Lower lobe of right lung (tissue), 2 donors: ENCODE data around the gene RBMS1. TPM values are rescaled to one million over a fixed set of nuclear protein-coding genes. Genes with fewer than 3 reads are reported as not detected.

Experiments used
- ATAC-seq, 2 donors: fragments of 200-7000 bp; cut with Tn5 transposase; one replicate each; pipeline ENCODE4 v1.9.1; 2020 to 2022; ENCODE audit warnings: mild to moderate bottlenecking in 2 of 2, moderate library complexity in 2 of 2
- DNase-seq: peaks from one replicate; pipeline ENCODE4 v3.0.0-alpha.2; 2020
- H3K27ac ChIP-seq: fragments of 200-600 bp; one replicate; pipeline ENCODE4 v1.8.0; 2022
- H3K27me3 ChIP-seq: fragments of 200-600 bp; one replicate; pipeline ENCODE4 v1.8.0; 2022; ENCODE audit warnings: low read depth
- H3K36me3 ChIP-seq: fragments of 200-600 bp; one replicate; pipeline ENCODE4 v1.8.0; 2022; ENCODE audit warnings: mild to moderate bottlenecking
- H3K4me1 ChIP-seq: fragments of 200-600 bp; one replicate; pipeline ENCODE4 v1.8.0; 2022
- H3K4me3 ChIP-seq: fragments of 200-600 bp; one replicate; pipeline ENCODE4 v1.8.0; 2022; ENCODE audit warnings: mild to moderate bottlenecking
- H3K9me3 ChIP-seq: fragments of 200-600 bp; one replicate; pipeline ENCODE4 v1.8.0; 2022
- intact Hi-C: fragments of 100-400 bp; cut with DNase I; formaldehyde crosslinking; loops from one replicate; pipeline ENCODE4 v1.11.0; 2022
- total RNA-seq: library from RNA; stranded (reverse); fragmentation: NEBNext Ultra II Directional; extraction: Animal tissue kit (Norgen Biotek cat#: 25700); gene quantifications from one replicate; pipeline ENCODE4 v1.2.1, GENCODE V29; 2021
- TF ChIP-seq, protein P1 (sequence below): fragments of 200-600 bp; IDR thresholded peaks from one replicate; pipeline ENCODE4 v1.8.0; 2022; ENCODE audit warnings: antibody characterized with exemption, mild to moderate bottlenecking
- donor health status: DM: no; HTN: yes; CAD: no; lungs with severe emphysema.

RBMS1 gene
- total RNA-seq, 1 donor from 2014 or later: 95.3 TPM

- TF ChIP-seq, protein P1, sequence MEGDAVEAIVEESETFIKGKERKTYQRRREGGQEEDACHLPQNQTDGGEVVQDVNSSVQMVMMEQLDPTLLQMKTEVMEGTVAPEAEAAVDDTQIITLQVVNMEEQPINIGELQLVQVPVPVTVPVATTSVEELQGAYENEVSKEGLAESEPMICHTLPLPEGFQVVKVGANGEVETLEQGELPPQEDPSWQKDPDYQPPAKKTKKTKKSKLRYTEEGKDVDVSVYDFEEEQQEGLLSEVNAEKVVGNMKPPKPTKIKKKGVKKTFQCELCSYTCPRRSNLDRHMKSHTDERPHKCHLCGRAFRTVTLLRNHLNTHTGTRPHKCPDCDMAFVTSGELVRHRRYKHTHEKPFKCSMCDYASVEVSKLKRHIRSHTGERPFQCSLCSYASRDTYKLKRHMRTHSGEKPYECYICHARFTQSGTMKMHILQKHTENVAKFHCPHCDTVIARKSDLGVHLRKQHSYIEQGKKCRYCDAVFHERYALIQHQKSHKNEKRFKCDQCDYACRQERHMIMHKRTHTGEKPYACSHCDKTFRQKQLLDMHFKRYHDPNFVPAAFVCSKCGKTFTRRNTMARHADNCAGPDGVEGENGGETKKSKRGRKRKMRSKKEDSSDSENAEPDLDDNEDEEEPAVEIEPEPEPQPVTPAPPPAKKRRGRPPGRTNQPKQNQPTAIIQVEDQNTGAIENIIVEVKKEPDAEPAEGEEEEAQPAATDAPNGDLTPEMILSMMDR: no peak
Measured at GRCh38 chr2:160509016-160509415, 15.4 kb upstream of the RBMS1 start.

GRCh38 chr2:160507464-160507863 lies 13.9 kb upstream of the RBMS1 start:
- H3K4me3 ChIP-seq: no peak overlapping the region
- no peaks in the 10 kb centered on the region for H3K27me3 ChIP-seq
- DNase-seq (no peak), ATAC-seq (no peak)
- TF ChIP-seq, protein P1: no peak
- intact Hi-C loops: no loop called here
- peaks cover 16% of the 10 kb centered on the region for H3K4me1 ChIP-seq
- H3K36me3 ChIP-seq: no peaks in the 10 kb centered on the region
- H3K9me3 ChIP-seq: no peaks in the 10 kb centered on the region
- no peak overlapping the region for H3K27ac ChIP-seq

More at GRCh38 chr2:160509016-160509415, 15.4 kb upstream of the RBMS1 start:
- Histone ChIP-seq H3K4me1 (peaks cover 16% of the 10 kb centered on the region), H3K4me3 (no peak overlapping the region), H3K9me3 (no peaks in the 10 kb centered on the region), H3K36me3 (no peaks in the 10 kb centered on the region), H3K27me3 (no peaks in the 10 kb centered on the region), H3K27ac (no peak overlapping the region)
- intact Hi-C loops: no loop called here
- no peak for DNase-seq
- no peak for ATAC-seq

DNA sequence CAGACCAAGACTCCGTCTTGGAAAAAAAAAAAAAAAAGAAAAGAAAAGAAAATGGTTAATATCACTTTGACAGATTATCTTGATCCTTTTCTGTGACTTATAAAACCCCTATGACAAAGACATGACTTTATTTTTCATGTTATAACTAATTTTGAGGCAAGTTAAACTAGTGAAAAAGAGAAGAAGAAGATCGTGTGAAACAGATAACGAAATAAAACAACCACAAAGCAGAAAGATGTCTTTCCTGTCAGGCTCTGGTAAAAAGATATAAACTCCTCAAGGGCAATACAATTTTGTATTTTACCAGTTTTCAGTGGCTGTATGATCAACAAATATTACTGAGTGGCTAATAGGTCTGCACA lies 13.4 kb upstream of the RBMS1 start:
- no peaks in the 10 kb centered on the region for H3K9me3 ChIP-seq

DNA sequence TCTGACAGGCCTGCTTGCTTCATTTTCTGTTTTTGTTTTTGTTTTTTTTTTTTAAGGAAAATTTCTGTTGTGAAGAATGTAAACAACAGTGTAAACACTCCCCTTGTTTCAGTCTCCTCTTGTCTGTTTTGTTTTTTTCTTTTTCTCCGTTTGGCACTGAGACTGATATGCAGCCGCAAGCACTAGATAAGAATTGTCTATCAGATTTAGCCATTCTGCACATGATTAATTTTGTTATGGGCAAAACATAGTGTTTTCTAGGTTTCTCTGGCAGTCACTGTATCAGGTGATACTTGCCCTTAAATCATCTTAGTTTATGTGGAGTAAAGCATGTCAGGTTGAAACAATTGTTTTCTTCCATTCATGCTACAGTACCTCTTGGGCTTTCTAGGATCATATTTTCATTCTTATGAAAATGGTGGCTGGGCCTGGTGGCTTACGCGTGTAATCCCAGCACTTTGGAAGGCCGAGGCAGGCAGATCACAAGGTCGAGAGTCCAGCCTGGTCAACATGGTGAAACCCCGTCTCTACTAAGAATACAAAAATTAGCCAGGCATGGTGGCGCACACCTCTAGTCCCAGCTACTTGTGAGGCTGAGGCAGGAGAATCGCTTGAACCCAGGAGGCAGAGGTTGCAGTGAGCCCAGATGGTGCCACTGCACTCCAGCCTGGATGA lies 12.9 kb upstream of the RBMS1 start:
- H3K27me3 ChIP-seq: no peaks in the 10 kb centered on the region
- DNase-seq (no peak), ATAC-seq (no peak)
- no peak overlapping the region for H3K27ac ChIP-seq
- H3K4me3 ChIP-seq: no peak overlapping the region
- H3K36me3 ChIP-seq: no peaks in the 10 kb centered on the region
- peaks cover 16% of the 10 kb centered on the region for H3K4me1 ChIP-seq
- TF ChIP-seq, protein P1: no peak
- H3K9me3 ChIP-seq: no peaks in the 10 kb centered on the region
- intact Hi-C loops: no loop called here

More for the DNA sequence above, 13.4 kb upstream of the RBMS1 start:
- H3K27me3 ChIP-seq: no peaks in the 10 kb centered on the region
- ATAC-seq (no peak), DNase-seq (no peak)
- no peak overlapping the region for H3K4me3 ChIP-seq
- H3K36me3 ChIP-seq: no peaks in the 10 kb centered on the region
- intact Hi-C loops: no loop called here
- no peak overlapping the region for H3K27ac ChIP-seq
- peaks cover 16% of the 10 kb centered on the region for H3K4me1 ChIP-seq
- TF ChIP-seq, protein P1: no peak

DNA sequence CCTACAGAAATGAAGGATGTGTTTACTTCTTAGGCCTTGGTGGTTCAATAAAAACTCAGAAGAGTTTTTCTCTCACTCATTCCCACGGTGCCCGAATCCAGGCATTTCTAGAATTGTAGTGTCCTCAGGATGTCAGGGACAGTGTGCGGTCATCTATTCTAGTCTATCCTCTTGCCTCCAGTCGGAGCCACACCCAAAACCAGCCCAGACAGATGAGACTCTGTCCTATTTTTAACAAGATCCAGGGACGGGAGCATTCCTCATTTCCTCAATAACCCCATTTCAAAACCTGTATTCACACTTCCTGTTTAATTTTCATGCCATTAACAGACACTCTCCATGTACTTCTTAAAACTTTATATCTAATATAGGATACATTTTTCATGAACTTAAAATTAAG lies 11.6 kb upstream of the RBMS1 start:
- TF ChIP-seq, protein P1: no peak
- H3K36me3 ChIP-seq: no peaks in the 10 kb centered on the region
- peaks cover 9% of the 10 kb centered on the region for H3K4me1 ChIP-seq
- H3K27ac ChIP-seq: no peak overlapping the region
- peak in 1 of 2 donors; percentile 42 for ATAC-seq
- intact Hi-C loops: no loop called here
- H3K4me3 ChIP-seq: no peak overlapping the region
- no peak for DNase-seq
- no peaks in the 10 kb centered on the region for H3K9me3 ChIP-seq
- H3K27me3 ChIP-seq: no peaks in the 10 kb centered on the region
